ENCODE results near the gene CDKL1. TPM values are rescaled to one million over a fixed set of nuclear protein-coding genes. Genes with fewer than 3 reads are reported as not detected.

The CDKL1 gene
- total and polyA plus RNA-seq, 2 experiments from 2014 or later = 1.9 to 13.1 TPM

DNA sequence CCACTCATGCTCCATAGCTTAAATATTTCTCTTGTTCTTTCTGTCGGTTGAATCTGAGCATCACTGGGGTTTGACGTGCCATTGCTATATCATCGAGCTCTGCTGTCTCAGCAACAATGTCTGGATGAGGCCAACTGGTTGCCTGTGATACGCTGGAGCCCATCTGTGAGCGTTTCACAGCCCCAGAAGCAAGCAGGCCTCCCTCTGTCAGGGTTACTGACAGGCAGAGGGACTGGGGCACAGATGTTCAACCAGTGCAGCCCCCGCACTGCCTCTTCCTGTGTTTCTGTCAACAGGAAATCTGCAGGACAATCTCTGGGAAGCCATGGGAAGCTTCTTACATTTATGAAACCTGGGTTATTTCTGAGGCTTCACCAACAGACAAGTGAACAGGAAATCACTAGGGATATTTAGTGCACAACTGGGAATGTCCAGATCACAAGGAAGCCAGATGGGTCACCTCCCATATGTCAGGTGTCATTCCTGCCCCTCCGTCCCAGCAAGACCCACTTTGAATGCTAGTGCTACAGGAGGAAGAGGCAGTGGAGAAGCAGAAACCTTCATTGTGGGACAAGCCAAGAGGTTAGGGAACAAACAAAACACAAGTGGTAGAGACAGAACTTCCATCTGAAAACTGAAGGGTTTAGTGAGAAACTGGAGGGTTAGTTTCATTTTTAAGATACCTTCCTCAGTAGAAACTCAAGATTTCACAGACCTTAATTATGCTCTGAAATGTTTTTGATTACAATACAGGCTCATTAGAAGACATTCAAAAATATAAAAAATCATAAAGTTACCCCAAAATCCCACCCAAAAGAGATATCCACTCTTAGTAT is 60.5 kb downstream of the CDKL1 start:
- DNase-seq (ENCODE audit: low spot score) = no peak
- Histone ChIP-seq H3K9me3 (ENCODE audit: low read depth) (no peaks in the 10 kb centered on the region), H3K9me2 (replicated peaks; ENCODE audit: insufficient read depth) (no peaks in the 10 kb centered on the region), H3K79me2 (no peaks in the 10 kb centered on the region), H3K27me3 (no peaks in the 10 kb centered on the region), H4K20me1 (ENCODE audit: insufficient read depth, poor library complexity, severe bottlenecking) (no peaks in the 10 kb centered on the region), H3K4me1 (ENCODE audit: insufficient read depth) (peaks cover 33% of the 10 kb centered on the region), H3K4me3 (no peak overlapping the region), H3K4me2 (peak overlapping the region; percentile 38), H3K27ac (peak overlapping the region; percentile 81), H3K36me3 (replicated peaks; ENCODE audit: insufficient read depth, low read depth) (no peaks in the 10 kb centered on the region), H2AFZ (peak overlapping the region; percentile 63)
- TF ChIP-seq, protein P1, sequence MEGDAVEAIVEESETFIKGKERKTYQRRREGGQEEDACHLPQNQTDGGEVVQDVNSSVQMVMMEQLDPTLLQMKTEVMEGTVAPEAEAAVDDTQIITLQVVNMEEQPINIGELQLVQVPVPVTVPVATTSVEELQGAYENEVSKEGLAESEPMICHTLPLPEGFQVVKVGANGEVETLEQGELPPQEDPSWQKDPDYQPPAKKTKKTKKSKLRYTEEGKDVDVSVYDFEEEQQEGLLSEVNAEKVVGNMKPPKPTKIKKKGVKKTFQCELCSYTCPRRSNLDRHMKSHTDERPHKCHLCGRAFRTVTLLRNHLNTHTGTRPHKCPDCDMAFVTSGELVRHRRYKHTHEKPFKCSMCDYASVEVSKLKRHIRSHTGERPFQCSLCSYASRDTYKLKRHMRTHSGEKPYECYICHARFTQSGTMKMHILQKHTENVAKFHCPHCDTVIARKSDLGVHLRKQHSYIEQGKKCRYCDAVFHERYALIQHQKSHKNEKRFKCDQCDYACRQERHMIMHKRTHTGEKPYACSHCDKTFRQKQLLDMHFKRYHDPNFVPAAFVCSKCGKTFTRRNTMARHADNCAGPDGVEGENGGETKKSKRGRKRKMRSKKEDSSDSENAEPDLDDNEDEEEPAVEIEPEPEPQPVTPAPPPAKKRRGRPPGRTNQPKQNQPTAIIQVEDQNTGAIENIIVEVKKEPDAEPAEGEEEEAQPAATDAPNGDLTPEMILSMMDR (IDR thresholded peaks at IDR 0.05; ENCODE audit: poor library complexity) = no peak
- TF ChIP-seq EZH2 (IDR thresholded peaks at IDR 0.05; ENCODE audit: borderline replicate concordance) = no peak
- WGBS (ENCODE audit: low lambda C conversion rate, missing lambda C conversion rate) = 58% methylated on average over 7 of the region's 7 CpGs

DNA sequence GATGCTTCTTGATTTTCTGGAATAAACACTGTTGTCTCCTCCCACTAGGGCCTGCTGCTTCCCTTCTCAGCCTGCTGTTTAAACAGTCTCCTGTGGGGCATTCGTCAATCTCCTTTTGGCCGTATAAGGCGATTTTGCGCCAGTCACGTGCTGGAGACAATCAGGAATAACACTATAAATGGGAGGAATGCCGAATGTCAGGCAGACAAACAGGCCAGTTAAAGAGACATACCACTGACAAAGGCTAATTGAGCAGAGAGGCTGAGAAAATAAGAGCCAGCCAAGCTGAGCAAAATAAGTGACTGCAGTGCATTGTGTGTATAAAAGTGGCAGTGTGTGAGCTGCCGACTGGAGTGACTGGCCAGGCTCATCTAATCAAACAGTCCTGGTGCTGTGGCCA is 61.3 kb downstream of the CDKL1 start:
- 23% methylated on average over 7 of the region's 7 CpGs for WGBS (ENCODE audit: low lambda C conversion rate, missing lambda C conversion rate)
- Histone ChIP-seq H3K4me1 (ENCODE audit: insufficient read depth) (peaks cover 31% of the 10 kb centered on the region), H3K9me3 (ENCODE audit: low read depth) (no peaks in the 10 kb centered on the region), H3K4me3 (no peak overlapping the region), H3K27me3 (no peaks in the 10 kb centered on the region), H2AFZ (peak overlapping the region; percentile 63), H3K4me2 (peak overlapping the region; percentile 38), H3K27ac (peak overlapping the region; percentile 81), H3K36me3 (replicated peaks; ENCODE audit: insufficient read depth, low read depth) (no peaks in the 10 kb centered on the region), H4K20me1 (ENCODE audit: insufficient read depth, poor library complexity, severe bottlenecking) (no peaks in the 10 kb centered on the region), H3K9me2 (replicated peaks; ENCODE audit: insufficient read depth) (no peaks in the 10 kb centered on the region), H3K79me2 (no peaks in the 10 kb centered on the region)
- TF ChIP-seq, protein P1 (IDR thresholded peaks at IDR 0.05; ENCODE audit: poor library complexity) = peak; percentile 8
- no peak for TF ChIP-seq EZH2phosphoT487 (IDR thresholded peaks at IDR 0.05; ENCODE audit: low read depth, severe bottlenecking, unreplicated experiment)
- peak; percentile 62 for DNase-seq (ENCODE audit: low spot score)

DNA sequence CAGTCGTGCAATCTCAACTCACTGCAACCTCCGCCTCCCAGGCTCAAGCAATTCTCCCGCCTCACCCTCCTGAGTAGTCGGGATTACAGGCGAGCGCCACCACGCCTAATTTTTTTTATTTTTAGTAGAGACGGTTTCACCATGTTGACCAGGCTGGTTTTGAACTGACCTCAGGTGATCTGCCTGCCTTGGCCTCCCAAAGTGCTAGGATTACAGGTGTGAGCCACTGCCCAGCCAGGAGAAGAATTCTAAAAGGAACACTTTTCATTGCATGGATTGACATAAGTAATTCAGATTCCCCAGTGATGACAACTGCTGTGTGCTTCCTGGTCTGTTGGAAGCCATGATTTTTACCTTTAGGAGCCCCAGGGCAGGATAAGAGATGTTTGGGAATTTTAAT is 62.5 kb downstream of the CDKL1 start:
- no peak for DNase-seq (ENCODE audit: low spot score)
- no peaks in the 10 kb centered on the region for H3K9me3 ChIP-seq (ENCODE audit: low read depth)
- no peak overlapping the region for H3K4me3 ChIP-seq
- H3K27me3 ChIP-seq = no peaks in the 10 kb centered on the region
- no peaks in the 10 kb centered on the region for H3K9me2 ChIP-seq (replicated peaks; ENCODE audit: insufficient read depth)
- H3K79me2 ChIP-seq = no peaks in the 10 kb centered on the region
- no peaks in the 10 kb centered on the region for H3K36me3 ChIP-seq (replicated peaks; ENCODE audit: insufficient read depth, low read depth)
- H3K4me1 ChIP-seq (ENCODE audit: insufficient read depth) = peaks cover 21% of the 10 kb centered on the region
- H3K27ac ChIP-seq = no peak overlapping the region
- H3K4me2 ChIP-seq = no peak overlapping the region
- no peak for TF ChIP-seq EZH2 (IDR thresholded peaks at IDR 0.05; ENCODE audit: borderline replicate concordance)
- TF ChIP-seq, protein P1 (IDR thresholded peaks at IDR 0.05; ENCODE audit: poor library complexity) = no peak
- no peak overlapping the region for H2AFZ ChIP-seq
- no peaks in the 10 kb centered on the region for H4K20me1 ChIP-seq (ENCODE audit: insufficient read depth, poor library complexity, severe bottlenecking)
- WGBS (ENCODE audit: low lambda C conversion rate, missing lambda C conversion rate) = 93% methylated on average over 8 of the region's 8 CpGs
